NB4 (cell line): ENCODE data around the gene SH2D6.

ENCODE experiments used
- DNase-seq: peaks from one replicate; pipeline ENCODE4 v3.0.0; 2010; ENCODE audit warnings: low read depth
- H3K4me3 ChIP-seq: one replicate; pipeline ENCODE4 v1.5.1; 2011; ENCODE audit warnings: mild to moderate bottlenecking, low read depth, low read length, moderate library complexity
- CTCF ChIP-seq: IDR thresholded peaks from one replicate; pipeline ENCODE4 v1.5.1; 2012; ENCODE audit warnings: low read depth, low read length
- MAX ChIP-seq: IDR thresholded peaks from 2 replicates; pipeline ENCODE4 v1.6.1; 2011; ENCODE audit warnings: low read depth, low read length
- MYC ChIP-seq: IDR thresholded peaks from 2 replicates; pipeline ENCODE4 v1.6.1; 2011; ENCODE audit warnings: low read depth, low read length
- POLR2A ChIP-seq: IDR thresholded peaks from 2 replicates; pipeline ENCODE4 v1.6.1; 2011; ENCODE audit warnings: mild to moderate bottlenecking; ENCODE audit not compliant: insufficient read length; ENCODE audit errors: extremely low read depth

SH2D6 gene

GRCh38 chr2:85431570-85432205, 13.2 kb downstream of the SH2D6 start:
- no peak overlapping the region for H3K4me3 ChIP-seq
- DNase-seq, result no peak
- TF ChIP-seq POLR2A (no peak), MAX (no peak), CTCF (no peak), MYC (no peak)

GRCh38 chr2:85433511-85434089, 15.1 kb downstream of the SH2D6 start:
- TF ChIP-seq POLR2A (no peak), CTCF (no peak), MAX (no peak), MYC (no peak)
- DNase-seq, result no peak
- H3K4me3 ChIP-seq, result no peak overlapping the region

- no peak for TF ChIP-seq POLR2A
- no peak for TF ChIP-seq MYC
- TF ChIP-seq MAX, result no peak
- no peak overlapping the region for H3K4me3 ChIP-seq
- no peak for DNase-seq
Observed at GRCh38 chr2:85434696-85435095, 16.2 kb downstream of the SH2D6 start.

- no peak overlapping the region for H3K4me3 ChIP-seq
- TF ChIP-seq MAX (no peak), CTCF (no peak), POLR2A (no peak), MYC (no peak)
- no peak for DNase-seq
Observed at GRCh38 chr2:85435220-85435958, 16.9 kb downstream of the SH2D6 start.

- H3K4me3 ChIP-seq, result no peak overlapping the region
- peak; percentile 59 for DNase-seq
- TF ChIP-seq CTCF (peak; percentile 18), POLR2A (no peak), MYC (no peak), MAX (no peak)
Observed at GRCh38 chr2:85435981-85436835, 17.7 kb downstream of the SH2D6 start.
